H1 (cell line): ENCODE measurements around the gene HLA-DOB. TPM values are rescaled to one million over a fixed set of nuclear protein-coding genes. Genes with fewer than 3 reads are reported as not detected.

Experiments
- CTCF ChIA-PET: fragments of 300-600 bp; sonication (Branson Sonifier 250); formaldehyde crosslinking; loops from one replicate; lab custom pipeline; 2021; ENCODE audit not compliant: partially characterized antibody; lab: Charles Lee
- POLR2A ChIA-PET: fragments of 300-600 bp; sonication (Branson Sonifier 250); formaldehyde crosslinking; loops from one replicate; lab custom pipeline; 2021; ENCODE audit warnings: inconsistent platforms; ENCODE audit not compliant: partially characterized antibody; lab: Charles Lee
- DNase-seq, 2 experiments: peaks; one replicate each; pipeline versions ENCODE4 v3.0.0 to v3.0.0-alpha.2; 2010 to 2022; ENCODE audit warnings: low spot score in 2 of 2, low read depth in 1 of 2, mixed read lengths in 1 of 2
- FAIRE-seq: peaks from 2 replicates; lab custom pipeline; 2011; peaks lifted over from hg19 to GRCh38; lab: Jason Lieb, UNC
- H2AFZ ChIP-seq: 2 replicates; pipeline ENCODE4 v1.8.1; 2012; ENCODE audit warnings: low read length, inconsistent platforms
- H2AK5ac ChIP-seq: 2 replicates; pipeline ENCODE4 v1.6.1; 2013; ENCODE audit warnings: low read depth, low read length
- H2BK120ac ChIP-seq: replicated peaks from 2 replicates; pipeline ENCODE3; 2013; ENCODE audit warnings: low read depth, low read length, inconsistent platforms
- H2BK12ac ChIP-seq: 2 replicates; pipeline ENCODE4 v1.6.1; 2013; ENCODE audit warnings: low read depth, low read length
- H2BK15ac ChIP-seq: 2 replicates; pipeline ENCODE4 v1.6.1; 2013; ENCODE audit warnings: low read length
- H2BK20ac ChIP-seq: 2 replicates; pipeline ENCODE4 v1.6.1; 2013; ENCODE audit warnings: low read length
- H2BK5ac ChIP-seq: 2 replicates; pipeline ENCODE4 v1.6.1; 2013; ENCODE audit warnings: low read depth, low read length
- H3K14ac ChIP-seq: 2 replicates; pipeline ENCODE4 v1.6.1; 2013; ENCODE audit warnings: inconsistent platforms; ENCODE audit not compliant: insufficient read length
- H3K18ac ChIP-seq: 2 replicates; pipeline ENCODE4 v1.6.1; 2013; ENCODE audit warnings: low read length; ENCODE audit errors: extremely low read depth
- H3K23ac ChIP-seq: 2 replicates; pipeline ENCODE4 v1.6.1; 2013; ENCODE audit warnings: inconsistent platforms; ENCODE audit not compliant: insufficient read length
- H3K23me2 ChIP-seq: 2 replicates; pipeline ENCODE4 v1.6.1; 2013; ENCODE audit warnings: low read depth, low read length
- H3K27ac ChIP-seq: 2 replicates; pipeline ENCODE4 v1.6.1; 2011; ENCODE audit warnings: low read depth, low read length, inconsistent platforms
- H3K27me3 ChIP-seq, 4 experiments: replicated peaks in 1 of 4; 1 replicate in 1 of 4; 2 replicates in 3 of 4; pipeline versions ENCODE4 v1.6.1 to v1.8.1; 2011 to 2013; ENCODE audit warnings: low read length in 3 of 4, mild to moderate bottlenecking in 3 of 4, inconsistent platforms in 2 of 4, mixed read lengths in 2 of 4, moderate library complexity in 1 of 4; ENCODE audit not compliant: control insufficient read depth in 3 of 4, insufficient read depth in 3 of 4; ENCODE audit errors: extremely low read depth in 1 of 4
- H3K36me3 ChIP-seq, 4 experiments: 2 replicates each; pipeline versions ENCODE4 v1.6.1 to v1.8.1; 2011 to 2013; ENCODE audit warnings: mild to moderate bottlenecking in 4 of 4, low read length in 3 of 4, moderate library complexity in 2 of 4, control low read depth in 1 of 4, inconsistent platforms in 1 of 4; ENCODE audit not compliant: insufficient read depth in 4 of 4, control insufficient read depth in 2 of 4
- H3K4ac ChIP-seq: replicated peaks from 2 replicates; pipeline ENCODE3; 2013; ENCODE audit warnings: low read length, low read depth, mixed read lengths, inconsistent platforms; ENCODE audit not compliant: insufficient read length
- H3K4me1 ChIP-seq, 4 experiments: replicated peaks in 1 of 4; 1 replicate in 1 of 4; 2 replicates in 3 of 4; pipeline versions ENCODE4 v1.6.1 to v1.8.1; 2011 to 2013; ENCODE audit warnings: low read length in 3 of 4, inconsistent platforms in 2 of 4, mixed read lengths in 1 of 4; ENCODE audit not compliant: insufficient read depth in 4 of 4, control insufficient read depth in 3 of 4
- H3K4me2 ChIP-seq, 2 experiments: 2 replicates each; pipeline versions ENCODE4 v1.6.1 to v1.8.1; 2011 to 2013; ENCODE audit warnings: low read depth in 2 of 2, low read length in 2 of 2, control low read depth in 1 of 2, inconsistent platforms in 1 of 2, mild to moderate bottlenecking in 1 of 2; ENCODE audit not compliant: insufficient read depth in 1 of 2
- H3K4me3 ChIP-seq, 4 experiments: fragments of 200-600, 300-600 bp in 1 of 4; sonication (generic), shearing (Covaris generic), sonication (Bioruptor Twin) in 1 of 4; 2 replicates each; pipeline versions ENCODE4 v1.5.1 to v1.8.1; 2011 to 2016; ENCODE audit warnings: low read length in 4 of 4, low read depth in 3 of 4, control low read depth in 2 of 4, inconsistent platforms in 2 of 4, mild to moderate bottlenecking in 2 of 4, mixed read lengths in 1 of 4, moderate library complexity in 1 of 4; ENCODE audit not compliant: insufficient read depth in 2 of 4; ENCODE audit errors: extremely low read depth in 1 of 4
- H3K56ac ChIP-seq: replicated peaks from 2 replicates; pipeline ENCODE3; 2013; ENCODE audit warnings: low read depth, mild to moderate bottlenecking, mixed read lengths, low read length, inconsistent platforms; ENCODE audit not compliant: insufficient read length
- H3K79me1 ChIP-seq: 2 replicates; pipeline ENCODE4 v1.6.1; 2013; ENCODE audit warnings: low read depth, low read length, control low read depth
- H3K79me2 ChIP-seq, 2 experiments: 2 replicates each; pipeline versions ENCODE4 v1.6.1 to v1.8.1; 2012 to 2013; ENCODE audit warnings: low read length in 2 of 2, mild to moderate bottlenecking in 2 of 2, inconsistent platforms in 1 of 2; ENCODE audit not compliant: insufficient read depth in 2 of 2, control insufficient read depth in 1 of 2
- H3K9ac ChIP-seq, 4 experiments: replicated peaks in 1 of 4; 1 replicate in 1 of 4; 2 replicates in 3 of 4; pipeline versions ENCODE4 v1.6.1 to v1.8.1; 2011 to 2013; ENCODE audit warnings: low read depth in 3 of 4, low read length in 3 of 4, control low read depth in 2 of 4, mild to moderate bottlenecking in 2 of 4, moderate library complexity in 2 of 4, inconsistent platforms in 1 of 4; ENCODE audit errors: extremely low read depth in 1 of 4
- H3K9me3 ChIP-seq, 2 experiments: 2 replicates each; pipeline versions ENCODE4 v1.6.1 to v1.8.1; 2012 to 2013; ENCODE audit warnings: mild to moderate bottlenecking in 2 of 2, moderate library complexity in 2 of 2, control low read depth in 1 of 2, inconsistent platforms in 1 of 2, low read depth in 1 of 2, low read length in 1 of 2, mixed read lengths in 1 of 2; ENCODE audit not compliant: insufficient read depth in 2 of 2
- H4K20me1 ChIP-seq, 2 experiments: replicated peaks in 1 of 2; 2 replicates each; pipeline versions ENCODE3 to v1.8.1; 2011 to 2013; ENCODE audit warnings: inconsistent platforms in 2 of 2, low read length in 2 of 2, mild to moderate bottlenecking in 1 of 2; ENCODE audit not compliant: insufficient read depth in 2 of 2, control insufficient read depth in 1 of 2
- H4K5ac ChIP-seq: 2 replicates; pipeline ENCODE4 v1.6.1; 2013; ENCODE audit warnings: low read length, low read depth, mixed read lengths, inconsistent platforms; ENCODE audit not compliant: insufficient read length
- H4K8ac ChIP-seq: 2 replicates; pipeline ENCODE4 v1.8.0; 2013; ENCODE audit warnings: mild to moderate bottlenecking, moderate library complexity, low read length, inconsistent platforms; ENCODE audit not compliant: insufficient read depth; ENCODE audit errors: extremely low read depth
- H4K91ac ChIP-seq: replicated peaks from 2 replicates; pipeline ENCODE3; 2013; ENCODE audit warnings: low read length, mixed read lengths, inconsistent platforms; ENCODE audit not compliant: insufficient read length
- BRCA1 ChIP-seq: IDR thresholded peaks from 2 replicates; pipeline ENCODE4 v1.6.1; 2012; ENCODE audit warnings: low read depth, low read length, improper control_type of control experiment
- CBX8 ChIP-seq: fragments of 300-800, 300-1000 bp; sonication (generic); IDR thresholded peaks from 2 replicates; pipeline ENCODE4 v1.7.1; 2016; ENCODE audit warnings: low read depth, low read length, borderline replicate concordance
- CTBP2 ChIP-seq: IDR thresholded peaks from 2 replicates; pipeline ENCODE4 v1.7.0; 2011; ENCODE audit warnings: borderline replicate concordance, mild to moderate bottlenecking, moderate library complexity, mixed read lengths, low read length; ENCODE audit not compliant: insufficient read depth, insufficient read length
- EP300 ChIP-seq, 2 experiments: IDR thresholded peaks; 1 replicate in 1 of 2; 2 replicates in 1 of 2; pipeline ENCODE4 v1.6.1; 2011 to 2012; ENCODE audit warnings: low read depth in 2 of 2, low read length in 2 of 2, mild to moderate bottlenecking in 2 of 2, borderline replicate concordance in 1 of 2, inconsistent platforms in 1 of 2, moderate library complexity in 1 of 2
- GABPA ChIP-seq: IDR thresholded peaks from 2 replicates; pipeline ENCODE4 v1.6.1; 2011; ENCODE audit warnings: mild to moderate bottlenecking, low read length, moderate library complexity, borderline replicate concordance; ENCODE audit not compliant: insufficient read depth
- GTF2F1 ChIP-seq: IDR thresholded peaks from 2 replicates; pipeline ENCODE4 v1.6.1; 2012; ENCODE audit warnings: low read depth, low read length, improper control_type of control experiment, borderline replicate concordance
- MAFK ChIP-seq: IDR thresholded peaks from 2 replicates; pipeline ENCODE4 v1.6.1; 2012; ENCODE audit warnings: low read depth, mild to moderate bottlenecking, improper control_type of control experiment, low read length
- MAX ChIP-seq: IDR thresholded peaks from 2 replicates; pipeline ENCODE4 v1.6.1; 2012; ENCODE audit warnings: inconsistent platforms
- NRF1 ChIP-seq: IDR thresholded peaks from 2 replicates; pipeline ENCODE4 v1.6.1; 2011; ENCODE audit warnings: mild to moderate bottlenecking, low read depth, low read length, improper control_type of control experiment
- RXRA ChIP-seq: IDR thresholded peaks from 2 replicates; pipeline ENCODE4 v1.6.1; 2011; ENCODE audit warnings: low read depth, mild to moderate bottlenecking, low read length, moderate library complexity; ENCODE audit not compliant: insufficient read depth
- SIX5 ChIP-seq: IDR thresholded peaks from 2 replicates; pipeline ENCODE4 v1.6.1; 2011; ENCODE audit warnings: mild to moderate bottlenecking, low read depth, low read length
- SRF ChIP-seq: IDR thresholded peaks from 2 replicates; pipeline ENCODE4 v1.6.1; 2011; ENCODE audit warnings: mild to moderate bottlenecking, low read depth, low read length, moderate library complexity
- TAF7 ChIP-seq: optimal IDR thresholded peaks from 2 replicates; pipeline ENCODE3; 2011; ENCODE audit warnings: low read depth, mild to moderate bottlenecking, inconsistent platforms, low read length, moderate library complexity, borderline replicate concordance
- TEAD4 ChIP-seq: IDR thresholded peaks from 2 replicates; pipeline ENCODE4 v1.6.1; 2012; ENCODE audit warnings: low read depth, low read length, inconsistent platforms, mixed read lengths
- WGBS, 2 experiments: shearing (Covaris generic) in 1 of 2; methylation state at CpG; one replicate each; pipeline versions ENCODE4 v1.1.6 to v1.1.7; 2013 to 2015; ENCODE audit warnings: low lambda C conversion rate in 2 of 2, mixed read lengths in 2 of 2, inconsistent platforms in 1 of 2, low coverage in 1 of 2, missing lambda C conversion rate in 1 of 2; ENCODE audit not compliant: insufficient replicate concordance in 2 of 2, insufficient coverage in 1 of 2, insufficient read length in 1 of 2; ENCODE audit errors: extremely low coverage in 1 of 2, missing lambda C conversion rate in 1 of 2; 5-methylcytosine and 5-hydroxymethylcytosine counted together
- polyA plus RNA-seq, 7 experiments: library from polyadenylated mRNA; depleted of rRNA in 3 of 7; stranded (reverse) in 5 of 7; unstranded in 2 of 7; fragments of >200 nt in 5 of 7; fragments of 200-250 nt in 2 of 7; gene quantifications; 1 replicate in 5 of 7; 2 replicates in 1 of 7; 4 replicates in 1 of 7; pipeline versions ENCODE4 v1.2.1 to v1.2.3, GENCODE V29; 2011 to 2013; ENCODE audit warnings: missing spikeins in 2 of 7, mixed read lengths in 2 of 7
- total RNA-seq: library from RNA; stranded (reverse); fragmentation: NEBNext Ultra II Directional; extraction: Animal tissue kit (Norgen Biotek cat#: 25700); gene quantifications from 2 replicates; pipeline ENCODE4 v1.2.1, GENCODE V29; 2021

The HLA-DOB gene
- total and polyA plus RNA-seq, 2 of the 8 experiments (the other 6 are each of a cell fraction or from before 2014, with no cell fraction given), result 0.35 TPM; not detected in 1

DNA sequence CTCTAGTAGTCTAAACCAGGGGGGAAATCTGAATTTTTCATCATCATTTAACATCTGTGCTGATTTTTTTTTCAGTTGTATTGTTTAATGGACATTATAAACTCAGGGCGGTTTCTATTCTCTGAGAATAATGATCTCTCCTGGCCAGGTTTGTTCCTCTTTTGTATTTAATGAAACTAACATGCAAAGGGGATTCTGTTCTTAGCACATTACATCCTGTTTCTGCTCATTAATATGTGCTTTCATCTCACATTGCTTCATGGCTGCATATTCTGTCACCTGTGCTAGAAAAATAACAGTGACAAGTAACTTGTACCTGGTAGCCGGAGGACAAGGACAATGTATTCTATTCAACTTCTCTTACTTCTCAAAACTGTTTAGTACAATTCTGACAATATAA is 806 bp downstream of the HLA-DOB start:
- Histone ChIP-seq H3K79me1 (no peaks in the 10 kb centered on the region), H3K4me3 (no peak overlapping the region), H2BK12ac (no peak overlapping the region), H2AFZ (no peak overlapping the region), H3K27me3 (no peaks in the 10 kb centered on the region), H3K9me3 (no peaks in the 10 kb centered on the region), H3K14ac (no peak overlapping the region), H4K5ac (no peak overlapping the region), H3K23me2 (no peaks in the 10 kb centered on the region), H3K23ac (no peak overlapping the region), H3K4me2 (no peak overlapping the region), H2BK15ac (no peak overlapping the region), H4K91ac (no peak overlapping the region), H2BK20ac (no peak overlapping the region), H4K8ac (no peak overlapping the region), H3K4me1 (no peaks in the 10 kb centered on the region), H3K9ac (no peak overlapping the region), H3K56ac (no peak overlapping the region), H3K36me3 (no peaks in the 10 kb centered on the region), H2BK5ac (no peak overlapping the region), H4K20me1 (no peaks in the 10 kb centered on the region), H3K27ac (no peak overlapping the region), H3K18ac (no peak overlapping the region), H3K79me2 (no peaks in the 10 kb centered on the region), H2AK5ac (no peak overlapping the region), H3K4ac (no peak overlapping the region), H2BK120ac (no peak overlapping the region)
- no peak for TF ChIP-seq CBX8
- TF ChIP-seq RXRA, result no peak
- TF ChIP-seq BRCA1, result no peak
- TF ChIP-seq MAFK, result no peak
- no peak for TF ChIP-seq GTF2F1
- TF ChIP-seq CTBP2, result no peak
- TF ChIP-seq SIX5, result no peak
- TF ChIP-seq EP300 (IDR thresholded peaks at IDR 0.05; ENCODE audit: borderline replicate concordance in 1 of 2, low read depth in 2 of 2, low read length in 2 of 2), result no peak
- no peak for TF ChIP-seq TAF7
- TF ChIP-seq GABPA, result no peak
- no peak for TF ChIP-seq SRF
- no peak for TF ChIP-seq NRF1
- no peak for TF ChIP-seq TEAD4
- TF ChIP-seq MAX, result no peak
- FAIRE-seq (no peak), DNase-seq (no peak)
- 95% methylated on average over 2 of the region's 2 CpGs; no CpG with 5 or more reads in 1 of the 2 experiments for WGBS, 2 experiments
- POLR2A ChIA-PET, result no interaction called here
- CTCF ChIA-PET, result no interaction called here
